VCaP (cell line): ENCODE data around the gene OSBPL3.

ENCODE experiments used
- H3K27ac ChIP-seq: fragments of 450-650 bp; 2 replicates; pipeline ENCODE4 v1.5.1; 2017
- TF ChIP-seq, protein P1 (sequence below): fragments of 450-650 bp; conservative IDR thresholded peaks from 2 replicates; pipeline ENCODE4 v1.5.1; 2017; ENCODE audit warnings: mild to moderate bottlenecking, moderate library complexity

OSBPL3 gene

DNA sequence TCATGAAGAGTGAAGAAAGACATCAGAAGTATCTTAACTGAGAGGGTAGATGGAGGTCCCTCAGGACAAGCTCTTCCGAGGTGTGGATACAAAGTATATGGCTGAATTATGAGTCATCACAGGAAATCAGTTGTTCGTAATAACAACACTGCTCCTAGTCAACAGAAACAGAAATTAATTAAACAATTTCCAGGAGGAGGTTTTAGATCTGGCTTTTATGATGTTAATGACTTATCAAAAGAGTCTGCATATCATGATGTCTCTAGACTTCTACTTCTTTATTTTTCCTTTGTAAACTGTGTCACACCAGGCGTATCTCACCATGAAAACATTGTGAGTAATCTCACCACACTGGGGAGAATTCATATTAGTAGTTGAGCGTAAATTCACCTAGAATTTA lies 31.2 kb downstream of the OSBPL3 start:
- H3K27ac ChIP-seq: no peak overlapping the region
- TF ChIP-seq, protein P1, sequence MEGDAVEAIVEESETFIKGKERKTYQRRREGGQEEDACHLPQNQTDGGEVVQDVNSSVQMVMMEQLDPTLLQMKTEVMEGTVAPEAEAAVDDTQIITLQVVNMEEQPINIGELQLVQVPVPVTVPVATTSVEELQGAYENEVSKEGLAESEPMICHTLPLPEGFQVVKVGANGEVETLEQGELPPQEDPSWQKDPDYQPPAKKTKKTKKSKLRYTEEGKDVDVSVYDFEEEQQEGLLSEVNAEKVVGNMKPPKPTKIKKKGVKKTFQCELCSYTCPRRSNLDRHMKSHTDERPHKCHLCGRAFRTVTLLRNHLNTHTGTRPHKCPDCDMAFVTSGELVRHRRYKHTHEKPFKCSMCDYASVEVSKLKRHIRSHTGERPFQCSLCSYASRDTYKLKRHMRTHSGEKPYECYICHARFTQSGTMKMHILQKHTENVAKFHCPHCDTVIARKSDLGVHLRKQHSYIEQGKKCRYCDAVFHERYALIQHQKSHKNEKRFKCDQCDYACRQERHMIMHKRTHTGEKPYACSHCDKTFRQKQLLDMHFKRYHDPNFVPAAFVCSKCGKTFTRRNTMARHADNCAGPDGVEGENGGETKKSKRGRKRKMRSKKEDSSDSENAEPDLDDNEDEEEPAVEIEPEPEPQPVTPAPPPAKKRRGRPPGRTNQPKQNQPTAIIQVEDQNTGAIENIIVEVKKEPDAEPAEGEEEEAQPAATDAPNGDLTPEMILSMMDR: no peak

DNA sequence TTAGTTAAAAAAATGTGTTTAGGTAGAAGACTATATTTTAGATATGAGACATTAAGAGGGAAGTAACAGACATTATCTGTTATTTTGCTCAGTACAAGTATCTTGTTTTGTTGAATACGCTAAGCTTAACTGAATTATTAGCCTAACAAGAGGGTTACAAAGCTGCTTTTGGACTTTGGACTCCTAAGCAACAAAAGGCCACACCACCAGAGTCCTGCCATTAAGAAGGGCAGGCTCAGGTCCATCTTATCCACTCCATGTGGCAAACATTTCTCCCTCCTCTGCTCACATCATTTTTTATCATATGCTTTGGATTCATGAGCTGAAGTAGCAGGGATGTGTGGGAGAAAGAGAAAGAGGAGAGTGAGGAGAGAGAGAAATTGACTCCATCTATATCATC lies 33.5 kb downstream of the OSBPL3 start:
- TF ChIP-seq, protein P1: no peak

DNA sequence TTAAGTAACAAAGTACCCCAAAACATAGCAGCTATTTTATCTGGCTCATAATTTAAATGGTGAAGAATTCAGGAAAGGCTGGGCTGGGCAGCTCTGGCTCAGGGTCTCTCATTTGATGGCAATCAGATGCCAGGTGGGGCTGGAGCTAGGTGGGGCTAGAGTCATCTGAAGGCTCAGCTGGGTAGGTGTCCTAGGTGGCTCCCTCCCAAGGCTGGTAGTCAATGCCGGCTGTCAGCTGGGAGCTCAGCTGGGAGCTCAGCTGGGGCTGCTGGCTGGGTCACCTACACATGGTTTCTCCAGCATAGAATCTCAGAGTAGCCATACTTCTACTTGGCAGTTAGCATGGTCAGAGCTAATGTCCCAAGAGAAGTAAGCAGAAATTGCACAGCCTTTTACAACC lies 34.1 kb downstream of the OSBPL3 start:
- no peak overlapping the region for H3K27ac ChIP-seq
- TF ChIP-seq, protein P1: no peak

More for the DNA sequence above, 33.5 kb downstream of the OSBPL3 start:
- no peak overlapping the region for H3K27ac ChIP-seq

DNA sequence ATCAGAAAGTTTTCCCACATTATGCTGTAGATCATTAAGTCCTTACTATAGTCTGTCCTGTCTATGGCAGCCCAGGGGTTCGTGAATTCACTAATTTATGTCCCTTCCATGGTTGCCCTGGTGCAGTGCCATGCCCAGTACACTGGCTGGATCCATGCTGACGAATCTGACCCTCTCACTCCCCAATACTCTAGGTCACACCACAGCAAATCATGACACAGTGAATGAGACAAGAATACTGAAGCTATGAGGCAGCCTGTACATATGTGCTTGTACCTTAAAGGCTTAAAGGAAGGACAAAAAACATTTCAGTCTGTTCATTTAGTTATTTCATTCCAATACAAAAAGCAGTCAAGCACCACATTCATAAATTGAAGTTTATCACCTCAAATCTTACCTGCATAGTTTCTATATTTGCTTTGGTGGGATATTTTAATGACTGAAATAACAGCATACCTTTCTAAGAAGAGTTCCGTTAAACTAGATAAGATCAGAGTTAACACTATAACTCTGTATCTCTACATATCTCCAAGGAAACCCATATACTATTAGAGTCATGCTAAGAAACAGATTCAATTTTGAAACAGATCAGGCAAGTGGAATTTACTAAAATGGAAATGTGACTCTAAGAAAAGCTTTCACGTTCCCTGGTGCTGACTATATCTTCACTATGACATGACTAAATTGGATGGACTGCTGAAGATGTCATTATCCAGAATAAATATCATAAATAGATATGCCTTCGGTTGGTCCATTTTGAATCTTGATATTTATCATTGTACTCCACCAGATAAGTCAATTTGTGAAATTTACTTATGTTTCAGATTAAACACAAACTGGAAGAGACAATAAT lies 36.7 kb downstream of the OSBPL3 start:
- H3K27ac ChIP-seq: no peak overlapping the region
- TF ChIP-seq, protein P1: no peak

DNA sequence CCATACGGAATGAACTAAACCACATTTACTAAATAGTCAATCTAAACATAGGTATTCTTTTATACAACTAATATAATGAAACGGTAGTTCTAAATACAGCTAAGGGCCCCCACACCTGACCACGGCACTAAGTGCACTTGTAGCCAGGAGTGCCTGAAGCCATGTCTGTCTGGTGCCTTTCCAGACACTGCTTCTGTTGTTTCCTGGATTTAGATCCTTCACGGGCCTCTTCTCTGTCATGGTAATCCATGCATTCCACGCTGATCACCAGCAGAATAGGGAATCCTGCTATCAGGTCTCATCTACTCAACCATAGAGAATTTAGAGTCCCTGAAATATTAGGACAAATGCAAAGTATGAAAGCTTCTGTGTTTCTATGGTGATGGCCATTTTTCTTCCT lies 37.8 kb downstream of the OSBPL3 start:
- no peak overlapping the region for H3K27ac ChIP-seq
- TF ChIP-seq, protein P1: no peak

DNA sequence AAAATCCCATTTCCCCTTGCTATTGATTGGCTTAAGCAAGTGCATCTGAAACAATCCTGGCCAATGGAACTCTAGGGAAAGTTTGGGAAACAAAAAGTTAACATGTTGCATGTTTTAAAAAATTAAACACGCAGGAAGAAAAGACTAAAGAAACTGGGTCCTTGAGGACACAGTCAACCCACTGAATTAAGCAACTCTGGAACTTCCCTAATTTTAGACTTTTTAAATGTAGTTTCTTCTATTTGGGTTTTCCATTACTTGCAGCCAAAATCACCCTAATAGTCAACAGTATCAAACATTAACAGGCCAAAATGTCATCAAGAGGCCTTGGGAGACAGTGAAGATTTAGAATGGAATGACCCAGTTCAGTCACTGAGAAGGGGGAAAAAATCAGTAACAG lies 40.6 kb downstream of the OSBPL3 start:
- H3K27ac ChIP-seq: no peak overlapping the region
- TF ChIP-seq, protein P1: no peak

DNA sequence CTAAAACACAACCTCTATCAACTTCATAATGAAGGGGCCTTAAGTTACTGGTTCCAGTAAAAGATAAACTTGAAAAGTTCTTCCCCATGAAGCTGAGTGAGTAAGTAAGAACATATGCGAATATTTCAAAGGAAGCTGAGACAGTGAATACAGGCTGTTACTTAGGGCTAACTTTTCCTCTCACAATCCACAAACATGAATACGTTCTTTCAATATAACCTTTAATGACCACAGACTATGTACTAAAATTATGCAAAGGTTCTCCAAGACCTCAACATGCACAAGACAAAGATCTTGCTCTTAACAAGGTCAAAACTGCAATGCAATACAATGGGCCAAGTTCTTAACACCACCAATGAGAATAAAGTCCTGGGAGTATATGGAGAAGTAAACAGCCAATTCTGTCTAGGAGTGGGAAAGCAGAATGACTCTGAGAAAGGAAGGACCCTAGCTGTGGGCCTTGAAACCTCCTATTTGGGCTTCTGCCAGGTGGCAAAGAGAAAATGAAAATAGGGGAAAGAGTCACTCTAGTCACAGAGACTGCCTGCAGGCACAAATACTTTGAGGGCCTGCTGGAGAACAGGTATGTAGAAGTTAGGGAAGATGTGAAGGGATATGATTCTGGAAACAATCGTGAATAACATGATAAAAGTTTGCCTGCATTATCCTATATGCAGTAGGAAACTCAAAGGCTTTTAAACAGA lies 43.7 kb downstream of the OSBPL3 start:
- TF ChIP-seq, protein P1: no peak
- no peak overlapping the region for H3K27ac ChIP-seq
